ENCODE measurements around the gene COX20. TPM values are rescaled to one million over a fixed set of nuclear protein-coding genes. Genes with fewer than 3 reads are reported as not detected.

The COX20 gene
- total and polyA plus RNA-seq, 2 of the 13 experiments (the other 11 are each of a cell fraction or from before 2014, with no cell fraction given): 34.4 to 95.8 TPM

GRCh38 chr1:244835276-244836134, at the start of gene COX20 (continued):
- TF ChIP-seq ZSCAN12 (CRISPR knock-in tag; IDR thresholded peaks at IDR 0.05) (no peak), ZNF615 (CRISPR knock-in tag; IDR thresholded peaks at IDR 0.05; ENCODE audit: borderline replicate concordance) (no peak), SAP130 (CRISPR knock-in tag; IDR thresholded peaks at IDR 0.05; ENCODE audit: low read depth) (peak; percentile 72; the same call in 1 of the 2 replicates), CBX1 (IDR thresholded peaks at IDR 0.05; ENCODE audit: low read depth) (peak; percentile 32), BRCA1 (CRISPR knock-in tag; IDR thresholded peaks at IDR 0.05) (no peak), ZNF468 (CRISPR knock-in tag; IDR thresholded peaks at IDR 0.05) (no peak), MXD1 (CRISPR knock-in tag; IDR thresholded peaks at IDR 0.05) (peak; percentile 25; the same call in 1 of the 2 replicates), ZNF687 (CRISPR knock-in tag; IDR thresholded peaks at IDR 0.05) (peak; percentile 90), LCORL (IDR thresholded peaks at IDR 0.05) (no peak), LCORL (CRISPR knock-in tag; IDR thresholded peaks at IDR 0.05) (peak; percentile 18; the same call in 1 of the 2 replicates), ZFP36L2 (CRISPR knock-in tag; IDR thresholded peaks at IDR 0.05) (no peak), ATF4 (CRISPR knock-in tag; IDR thresholded peaks at IDR 0.05) (peak in 1 of 2 experiments; percentile 44; a peak in 2 of 4 replicates), ZSCAN21 (CRISPR knock-in tag; IDR thresholded peaks at IDR 0.05; ENCODE audit: borderline replicate concordance) (peak; percentile 58; the same call in 1 of the 2 replicates), ZNF574 (CRISPR knock-in tag; IDR thresholded peaks at IDR 0.05) (peak; percentile 76; the same call in 1 of the 2 replicates), ZNF207 (IDR thresholded peaks at IDR 0.05; ENCODE audit: borderline replicate concordance) (no peak), ELF1 (CRISPR knock-in tag; IDR thresholded peaks at IDR 0.05) (no peak), ZIK1 (CRISPR knock-in tag; IDR thresholded peaks at IDR 0.05; ENCODE audit: borderline replicate concordance, low read depth) (peak; percentile 91; the same call in 1 of the 2 replicates), MTERF4 (CRISPR knock-in tag; IDR thresholded peaks at IDR 0.05) (no peak), TAF1 (CRISPR knock-in tag; IDR thresholded peaks at IDR 0.05) (peak; percentile 85), PITX1 (CRISPR knock-in tag; IDR thresholded peaks at IDR 0.05) (no peak; the same call in 1 of the 2 replicates), ZBTB21 (CRISPR knock-in tag; IDR thresholded peaks at IDR 0.05) (no peak)

All from HepG2 (cell line).